Spleen (tissue), 11 donors: ENCODE results near the gene CYP4F12. TPM values are rescaled to one million over a fixed set of nuclear protein-coding genes. Genes with fewer than 3 reads are reported as not detected.

ENCODE experiments used
- DNase-seq: peaks from one replicate; pipeline ENCODE4 v3.0.0-alpha.2; 2020
- H3K27ac ChIP-seq, 8 donors: fragments of 200-600 bp; sonication (generic) in 7 of 8; 1 replicate in 4 of 8; 2 replicates in 4 of 8; pipeline versions ENCODE4 v1.5.0 to v1.8.0; 2016 to 2021; ENCODE audit warnings: inconsistent platforms in 4 of 8, mild to moderate bottlenecking in 4 of 8, moderate library complexity in 1 of 8
- H3K27me3 ChIP-seq, 7 donors: fragments of 200-600 bp; sonication (generic) in 6 of 7; replicated peaks in 1 of 7; 1 replicate in 4 of 7; 2 replicates in 3 of 7; pipeline versions ENCODE4 v1.5.0 to v1.8.0; 2016 to 2021; ENCODE audit warnings: inconsistent platforms in 3 of 7, mild to moderate bottlenecking in 1 of 7
- H3K36me3 ChIP-seq, 6 donors: fragments of 200-600 bp; sonication (generic) in 5 of 6; 1 replicate in 4 of 6; 2 replicates in 2 of 6; pipeline versions ENCODE4 v1.5.0 to v1.8.0; 2016 to 2021; ENCODE audit warnings: inconsistent platforms in 2 of 6
- H3K4me1 ChIP-seq, 6 donors: fragments of 200-600 bp; sonication (generic) in 5 of 6; 1 replicate in 3 of 6; 2 replicates in 3 of 6; pipeline versions ENCODE4 v1.5.0 to v1.8.0; 2016 to 2021; ENCODE audit warnings: inconsistent platforms in 3 of 6
- H3K4me3 ChIP-seq, 8 donors: fragments of 200-600 bp; sonication (generic) in 7 of 8; 1 replicate in 4 of 8; 2 replicates in 4 of 8; pipeline versions ENCODE4 v1.5.0 to v1.8.0; 2016 to 2021; ENCODE audit warnings: inconsistent platforms in 4 of 8, mild to moderate bottlenecking in 4 of 8, moderate library complexity in 2 of 8
- H3K9me3 ChIP-seq, 8 donors: fragments of 200-600 bp; sonication (generic) in 7 of 8; 1 replicate in 4 of 8; 2 replicates in 4 of 8; pipeline versions ENCODE4 v1.5.0 to v1.8.0; 2016 to 2021; ENCODE audit warnings: inconsistent platforms in 4 of 8
- POLR2A ChIP-seq, 3 donors: fragments of 450-650 bp; IDR thresholded peaks; one replicate each; pipeline ENCODE4 v1.5.1; 2017; ENCODE audit warnings: antibody characterized with exemption in 3 of 3, mild to moderate bottlenecking in 1 of 3
- POLR2AphosphoS5 ChIP-seq, 3 donors: sonication (generic); formaldehyde crosslinking; IDR thresholded peaks; one replicate each; pipeline ENCODE4 v1.5.1; 2017; ENCODE audit warnings: antibody characterized with exemption in 3 of 3
- WGBS, 5 donors: extraction: QIAGEN DNeasy Blood & Tissue Kit in 3 of 5; methylation state at CpG; one replicate each; pipeline versions ENCODE4 v1.1.5 to v1.1.7; 2013 to 2018; 5-methylcytosine and 5-hydroxymethylcytosine counted together
- intact Hi-C: fragments of 100-400 bp; cut with DNase I; formaldehyde crosslinking; loops from one replicate; pipeline ENCODE4 v1.15.0; 2023; ENCODE audit warnings: low total_unique reads
- polyA plus RNA-seq, 3 donors: library from polyadenylated mRNA; stranded (reverse); fragments of 200-250 nt; gene quantifications; one replicate each; pipeline ENCODE4 v1.2.1, GENCODE V29; 2013
- total RNA-seq, 7 donors: library from RNA; depleted of rRNA in 3 of 7; stranded (reverse); fragments of >200 nt in 3 of 7; fragmentation: NEBNext Ultra II Directional in 4 of 7; extraction: Animal tissue kit (Norgen Biotek cat#: 25700) in 4 of 7; gene quantifications; one replicate each; pipeline versions ENCODE4 v1.1.0 to v1.2.1, GENCODE V29; 2016 to 2021
- TF ChIP-seq, protein P1 (sequence below), 11 experiments: fragments of 200-600 bp in 7 of 11; fragments of 450-650 bp in 4 of 11; sonication (generic) in 4 of 11; IDR thresholded peaks in 8 of 11; conservative IDR thresholded peaks in 3 of 11; 1 replicate in 7 of 11; 2 replicates in 4 of 11; pipeline versions ENCODE4 v1.4.0 to v1.8.0; 2016 to 2021; ENCODE audit warnings: antibody characterized with exemption in 11 of 11, inconsistent platforms in 4 of 11, mild to moderate bottlenecking in 1 of 11
- donor health status: healthy with polysubstance abuse.
- donor health status: DM: no; HTN: no; CAD: no; lungs with moderate emphysema.
- donor health status: DM: no; HTN: no; CAD: no.
- donor health status: Bipolar disorder and iron deficiency.
- donor health status: healthy.
- donor health status: DM: no; HTN: no; CAD: no.
- donor health status: DM: yes; HTN: yes; CAD: no.

CYP4F12 gene
- total and polyA plus RNA-seq, 10 donors: 1.9 to 8.3 (median 4.1) TPM

GRCh38 chr19:15634105-15634504, 38.8 kb upstream of the CYP4F12 start:
- Histone ChIP-seq H3K9me3 (peaks cover 0 to 13% (median 2%) of the 10 kb centered on the region in 8 donors), H3K4me3 (no peak overlapping the region), H3K36me3 (no peaks in the 10 kb centered on the region), H3K27me3 (peaks cover 0 to 33% (median under 1%) of the 10 kb centered on the region in 7 donors), H3K27ac (peak overlapping the region in 3 of 8 donors; percentile 36 to 77 (median 56)), H3K4me1 (peaks cover 0 to 40% (median 8%) of the 10 kb centered on the region in 6 donors)
- intact Hi-C loops: no loop called here
- no peak for TF ChIP-seq POLR2A (IDR thresholded peaks at IDR 0.05)
- no peak for TF ChIP-seq POLR2AphosphoS5 (IDR thresholded peaks at IDR 0.05)
- TF ChIP-seq, protein P1, sequence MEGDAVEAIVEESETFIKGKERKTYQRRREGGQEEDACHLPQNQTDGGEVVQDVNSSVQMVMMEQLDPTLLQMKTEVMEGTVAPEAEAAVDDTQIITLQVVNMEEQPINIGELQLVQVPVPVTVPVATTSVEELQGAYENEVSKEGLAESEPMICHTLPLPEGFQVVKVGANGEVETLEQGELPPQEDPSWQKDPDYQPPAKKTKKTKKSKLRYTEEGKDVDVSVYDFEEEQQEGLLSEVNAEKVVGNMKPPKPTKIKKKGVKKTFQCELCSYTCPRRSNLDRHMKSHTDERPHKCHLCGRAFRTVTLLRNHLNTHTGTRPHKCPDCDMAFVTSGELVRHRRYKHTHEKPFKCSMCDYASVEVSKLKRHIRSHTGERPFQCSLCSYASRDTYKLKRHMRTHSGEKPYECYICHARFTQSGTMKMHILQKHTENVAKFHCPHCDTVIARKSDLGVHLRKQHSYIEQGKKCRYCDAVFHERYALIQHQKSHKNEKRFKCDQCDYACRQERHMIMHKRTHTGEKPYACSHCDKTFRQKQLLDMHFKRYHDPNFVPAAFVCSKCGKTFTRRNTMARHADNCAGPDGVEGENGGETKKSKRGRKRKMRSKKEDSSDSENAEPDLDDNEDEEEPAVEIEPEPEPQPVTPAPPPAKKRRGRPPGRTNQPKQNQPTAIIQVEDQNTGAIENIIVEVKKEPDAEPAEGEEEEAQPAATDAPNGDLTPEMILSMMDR (IDR thresholded peaks at IDR 0.05 in 8 of 11, conservative IDR thresholded peaks at IDR 0.05 in 3 of 11): no peak
- 75 to 85% (median 80%) methylated on average over 3 of the region's 3 CpGs for WGBS, 5 donors
- DNase-seq: no peak

DNA sequence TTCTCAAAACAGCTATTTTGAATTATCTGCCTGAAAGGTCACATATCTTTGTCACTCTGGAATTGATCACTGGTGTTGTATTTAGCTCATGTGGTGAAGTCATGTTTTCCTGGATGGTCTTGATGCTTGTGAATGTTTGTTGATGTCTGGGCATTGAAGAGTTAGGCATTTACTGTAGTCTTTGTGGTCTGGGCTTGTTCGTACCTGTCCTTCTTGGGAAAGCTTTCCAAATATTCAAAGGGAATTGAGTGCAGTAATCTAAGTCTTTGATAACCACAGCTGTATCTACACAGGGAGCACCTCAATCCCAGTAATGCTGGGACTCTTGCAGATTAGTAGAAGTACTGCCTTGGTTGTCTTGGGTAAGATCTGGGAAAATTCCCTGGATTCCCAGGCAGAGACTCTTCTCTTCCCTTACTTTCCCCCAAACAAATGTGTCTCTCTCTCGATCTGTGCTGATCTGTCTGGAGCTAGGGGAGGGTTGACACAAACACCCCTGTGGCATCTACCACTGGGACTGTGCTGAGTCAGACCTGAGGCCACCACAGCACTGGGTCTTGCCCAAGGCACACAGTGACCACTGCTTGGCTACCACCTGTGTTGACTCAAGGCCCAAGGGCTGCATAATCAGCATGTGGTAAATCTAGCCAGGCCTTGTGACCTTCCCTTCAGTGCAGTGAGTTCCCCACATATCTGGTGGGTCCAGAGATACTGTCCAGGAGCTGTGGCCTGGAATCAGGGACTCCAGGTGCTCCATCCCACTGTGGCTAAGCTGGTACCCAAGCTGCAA, 37.7 kb upstream of the CYP4F12 start:
- 47 to 75% (median 62%) methylated on average over 2 of the region's 2 CpGs for WGBS, 5 donors
- Histone ChIP-seq H3K4me3 (peak overlapping the region in 1 of 8 donors; percentile 7), H3K27me3 (peaks cover 0 to 37% (median 0%) of the 10 kb centered on the region in 7 donors), H3K36me3 (no peaks in the 10 kb centered on the region), H3K4me1 (peaks cover 0 to 36% (median 5%) of the 10 kb centered on the region in 6 donors), H3K9me3 (peaks cover 0 to 13% (median 2%) of the 10 kb centered on the region in 8 donors), H3K27ac (peak overlapping the region in 6 of 8 donors; percentile 15 to 77 (median 44))
- intact Hi-C loops: no loop called here
- TF ChIP-seq POLR2A (IDR thresholded peaks at IDR 0.05) (no peak), POLR2AphosphoS5 (IDR thresholded peaks at IDR 0.05) (no peak)
- TF ChIP-seq, protein P1 (IDR thresholded peaks at IDR 0.05 in 8 of 11, conservative IDR thresholded peaks at IDR 0.05 in 3 of 11): no peak
- DNase-seq: no peak

DNA sequence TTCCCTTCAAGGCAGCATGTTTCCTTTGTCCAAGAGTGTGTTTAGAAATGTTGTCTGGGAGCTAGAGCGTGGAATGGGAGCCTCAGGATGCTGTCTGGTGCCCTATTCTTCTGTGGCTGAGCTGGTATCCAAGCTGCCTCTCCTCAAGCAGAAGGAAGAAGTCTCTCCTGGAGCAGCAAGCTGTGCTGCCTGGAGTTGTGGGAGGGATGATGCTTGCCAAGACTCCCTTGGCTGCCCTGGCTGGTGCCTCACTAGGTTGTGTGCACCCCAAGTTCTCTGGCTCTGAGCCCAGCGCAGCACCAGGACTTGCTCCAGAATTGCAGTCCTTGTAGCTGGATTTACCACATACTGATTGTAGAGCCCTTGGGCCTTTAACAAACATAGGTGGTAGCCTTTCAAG, 36.9 kb upstream of the CYP4F12 start:
- DNase-seq: no peak
- intact Hi-C loops: no loop called here
- peaks cover 0 to 31% (median 0%) of the 10 kb centered on the region in 7 donors for H3K27me3 ChIP-seq
- H3K4me3 ChIP-seq: peak overlapping the region in 1 of 8 donors; percentile 7
- TF ChIP-seq, protein P1 (IDR thresholded peaks at IDR 0.05 in 8 of 11, conservative IDR thresholded peaks at IDR 0.05 in 3 of 11): no peak
- TF ChIP-seq POLR2AphosphoS5 (IDR thresholded peaks at IDR 0.05) (no peak), POLR2A (IDR thresholded peaks at IDR 0.05) (no peak)
- H3K9me3 ChIP-seq: peaks cover 0 to 13% (median 2%) of the 10 kb centered on the region in 8 donors
- H3K27ac ChIP-seq: peak overlapping the region in 6 of 8 donors; percentile 15 to 77 (median 44)
- peaks cover 0 to 44% (median 5%) of the 10 kb centered on the region in 6 donors for H3K4me1 ChIP-seq
- WGBS, 5 donors: 82 to 94% (median 83%) methylated on average over 1 to 2 of the region's 2 CpGs
- no peaks in the 10 kb centered on the region for H3K36me3 ChIP-seq

DNA sequence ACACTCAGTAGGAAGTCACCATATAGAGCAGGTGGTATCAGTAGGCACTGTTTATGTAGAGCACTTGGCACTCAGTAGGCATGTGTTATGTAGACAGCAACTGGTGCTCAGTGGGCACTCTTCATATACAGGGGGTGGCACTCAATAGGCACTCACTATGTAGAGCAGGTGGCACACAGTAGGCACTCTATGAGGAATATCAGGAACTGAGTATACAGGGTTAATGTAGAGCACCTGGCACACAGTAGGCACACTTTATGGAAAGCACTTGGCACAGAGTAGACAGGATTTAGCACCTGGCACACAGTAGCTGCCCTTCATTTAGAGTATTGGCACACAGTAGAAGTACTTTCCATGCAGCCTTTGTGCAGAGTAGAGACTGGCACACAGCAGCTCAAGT, 33.3 kb upstream of the CYP4F12 start:
- Histone ChIP-seq H3K9me3 (peaks cover 0 to 8% (median 1%) of the 10 kb centered on the region in 8 donors), H3K4me3 (peak overlapping the region in 1 of 8 donors; percentile 49), H3K36me3 (peaks cover 0 to 5% (median 0%) of the 10 kb centered on the region in 6 donors), H3K27me3 (peaks cover 0 to 23% (median 0%) of the 10 kb centered on the region in 7 donors), H3K27ac (peak overlapping the region in 6 of 8 donors; percentile 68 to 93 (median 80)), H3K4me1 (peaks cover 0 to 31% (median 3%) of the 10 kb centered on the region in 6 donors)
- no peak for DNase-seq
- intact Hi-C loops: no loop called here
- no peak for TF ChIP-seq POLR2A (IDR thresholded peaks at IDR 0.05)
- TF ChIP-seq, protein P1 (IDR thresholded peaks at IDR 0.05 in 8 of 11, conservative IDR thresholded peaks at IDR 0.05 in 3 of 11): no peak
- no peak for TF ChIP-seq POLR2AphosphoS5 (IDR thresholded peaks at IDR 0.05)
